Natural killer cell treated with Interleukin-12 subunit alpha and Interleukin-12 subunit beta and Interleukin-15 and Interleukin-18, amount 100 ng/mL, for 72 hours (primary cell): ENCODE results near the gene BPIFB4. TPM values are rescaled to one million over a fixed set of nuclear protein-coding genes. Genes with fewer than 3 reads are reported as not detected.

ENCODE experiments used
- ATAC-seq, 2 donors: fragments of 150-1000 bp; cut with Tn5 transposase in 1 of 2; sonication (Bioruptor Pico), chemical (Tn5 transposase) in 1 of 2; 2 replicates each; pipeline ENCODE4 v1.10.0; 2021
- DNase-seq: peaks from one replicate; pipeline ENCODE4 v3.0.0; 2022; ENCODE audit warnings: low spot score
- H3K27ac Mint-ChIP-seq, 2 donors: 1 replicate in 1 of 2; 2 replicates in 1 of 2; pipeline ENCODE4 v1.8.0; 2022; ENCODE audit warnings: mixed read lengths in 2 of 2, mild to moderate bottlenecking in 1 of 2, moderate library complexity in 1 of 2
- H3K27me3 Mint-ChIP-seq, 2 donors: 1 replicate in 1 of 2; 2 replicates in 1 of 2; pipeline ENCODE4 v1.8.0; 2022; ENCODE audit warnings: mixed read lengths in 2 of 2
- H3K36me3 Mint-ChIP-seq: one replicate; pipeline ENCODE4 v1.8.0; 2022; ENCODE audit warnings: mixed read lengths
- H3K4me1 Mint-ChIP-seq, 2 donors: 1 replicate in 1 of 2; 2 replicates in 1 of 2; pipeline ENCODE4 v1.8.0; 2022; ENCODE audit warnings: low read depth in 2 of 2, mixed read lengths in 2 of 2, mild to moderate bottlenecking in 1 of 2
- H3K4me3 Mint-ChIP-seq: one replicate; pipeline ENCODE4 v1.8.0; 2022; ENCODE audit warnings: mixed read lengths
- H3K9me3 Mint-ChIP-seq: 2 replicates; pipeline ENCODE4 v1.8.0; 2022; ENCODE audit warnings: mixed read lengths
- total RNA-seq, 2 donors: library from RNA; stranded (reverse); gene quantifications; one replicate each; pipeline ENCODE4 v1.2.3, GENCODE V29; 2022

Gene BPIFB4
- total RNA-seq, 2 donors from 2014 or later, result not detected

DNA sequence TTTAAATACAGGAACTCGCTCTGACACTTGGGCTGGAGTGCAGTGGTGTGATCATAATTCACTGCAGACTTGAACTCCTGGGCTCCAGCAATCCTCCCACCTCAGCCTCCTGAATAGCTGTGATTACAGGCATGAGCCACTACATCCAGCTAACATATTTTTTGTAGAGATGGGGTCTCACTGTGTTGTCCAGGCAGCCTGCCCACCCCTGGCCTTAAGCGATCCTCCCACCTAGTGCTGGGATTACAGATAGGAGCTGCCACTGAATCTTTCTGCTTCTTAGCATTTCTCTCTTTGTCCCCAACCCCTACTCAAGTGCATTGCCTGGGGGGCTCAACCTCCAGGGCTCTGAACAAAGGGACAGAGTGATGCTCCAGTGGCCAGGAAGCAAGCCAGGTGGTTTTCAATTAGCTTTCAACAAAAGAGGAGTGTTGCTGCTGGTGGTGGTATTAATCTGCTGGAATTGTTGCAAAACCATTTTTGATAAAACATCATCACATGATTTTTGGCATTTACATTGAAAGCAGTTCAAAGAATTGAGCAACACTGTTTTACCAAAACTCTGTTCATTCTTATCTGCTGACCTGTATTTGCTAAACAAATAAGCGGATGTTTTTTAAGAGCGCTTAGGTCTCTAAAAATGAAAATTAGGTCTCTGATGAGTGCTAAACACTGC is 48.1 kb downstream of the BPIFB4 start:
- H3K4me3 Mint-ChIP-seq, result no peak overlapping the region
- ATAC-seq (no peak), DNase-seq (no peak)
- H3K27me3 Mint-ChIP-seq, result peaks cover 13 to 27% of the 10 kb centered on the region in 2 donors
- no peaks in the 10 kb centered on the region for H3K36me3 Mint-ChIP-seq
- H3K27ac Mint-ChIP-seq, result no peak overlapping the region
- no peaks in the 10 kb centered on the region for H3K9me3 Mint-ChIP-seq
- H3K4me1 Mint-ChIP-seq, result no peaks in the 10 kb centered on the region

DNA sequence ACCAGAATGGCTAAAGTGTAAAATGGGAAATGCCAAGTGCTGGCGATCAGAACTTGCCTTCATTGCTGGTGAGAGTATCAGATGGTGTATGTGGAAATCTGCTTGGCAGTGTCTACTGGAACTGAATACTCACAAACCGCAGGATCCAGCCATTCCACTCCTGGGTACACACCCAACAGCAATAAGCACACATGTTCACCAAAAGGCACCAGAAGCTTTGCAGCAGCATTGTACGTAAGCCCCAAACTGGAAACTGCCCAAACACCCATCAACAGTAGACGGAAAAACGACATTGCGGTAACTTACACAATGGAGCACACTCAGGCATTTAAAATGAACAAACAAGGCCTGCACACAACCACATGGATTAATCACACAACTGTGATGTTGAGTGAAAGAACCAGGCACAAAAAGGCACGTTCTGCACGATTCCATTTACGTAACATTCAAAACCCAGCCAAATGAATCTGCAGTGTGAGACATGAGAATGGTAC is 51.2 kb downstream of the BPIFB4 start:
- Mint-ChIP-seq H3K27ac (no peak overlapping the region), H3K27me3 (peaks cover 4 to 11% of the 10 kb centered on the region in 2 donors), H3K9me3 (no peaks in the 10 kb centered on the region), H3K36me3 (no peaks in the 10 kb centered on the region), H3K4me1 (no peaks in the 10 kb centered on the region), H3K4me3 (no peak overlapping the region)
- DNase-seq (no peak), ATAC-seq (no peak)

DNA sequence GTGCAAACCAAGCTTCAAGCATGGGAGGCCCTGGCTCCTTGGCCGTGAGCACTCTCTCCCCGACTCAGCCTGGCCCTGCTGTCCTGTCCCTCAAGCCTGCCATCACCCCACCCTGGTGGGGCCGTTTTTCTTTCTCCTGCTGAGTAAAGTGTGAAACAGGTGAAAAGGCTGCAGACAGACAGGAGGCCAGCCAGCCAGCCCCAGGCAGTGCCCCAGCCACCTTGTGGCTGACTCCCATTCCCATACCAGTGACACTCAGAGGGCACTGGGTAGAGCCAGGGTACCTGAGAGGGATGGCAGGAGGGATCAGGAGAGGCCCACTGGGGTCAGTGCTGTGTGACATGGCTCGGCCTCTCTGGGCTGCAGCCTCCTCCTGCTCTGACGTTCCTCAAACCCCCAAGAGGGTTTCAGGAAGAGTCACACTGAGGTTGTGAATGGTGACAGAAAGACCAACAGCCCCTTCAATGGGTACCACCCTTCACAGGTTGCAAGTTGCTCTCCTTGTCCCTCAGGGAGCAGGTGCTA is 52.6 kb downstream of the BPIFB4 start:
- ATAC-seq, result peak; percentile 19 to 20
- Mint-ChIP-seq H3K9me3 (no peaks in the 10 kb centered on the region), H3K4me1 (no peaks in the 10 kb centered on the region), H3K27me3 (peaks cover 4 to 11% of the 10 kb centered on the region in 2 donors), H3K27ac (no peak overlapping the region), H3K4me3 (no peak overlapping the region), H3K36me3 (no peaks in the 10 kb centered on the region)
- DNase-seq, result no peak

DNA sequence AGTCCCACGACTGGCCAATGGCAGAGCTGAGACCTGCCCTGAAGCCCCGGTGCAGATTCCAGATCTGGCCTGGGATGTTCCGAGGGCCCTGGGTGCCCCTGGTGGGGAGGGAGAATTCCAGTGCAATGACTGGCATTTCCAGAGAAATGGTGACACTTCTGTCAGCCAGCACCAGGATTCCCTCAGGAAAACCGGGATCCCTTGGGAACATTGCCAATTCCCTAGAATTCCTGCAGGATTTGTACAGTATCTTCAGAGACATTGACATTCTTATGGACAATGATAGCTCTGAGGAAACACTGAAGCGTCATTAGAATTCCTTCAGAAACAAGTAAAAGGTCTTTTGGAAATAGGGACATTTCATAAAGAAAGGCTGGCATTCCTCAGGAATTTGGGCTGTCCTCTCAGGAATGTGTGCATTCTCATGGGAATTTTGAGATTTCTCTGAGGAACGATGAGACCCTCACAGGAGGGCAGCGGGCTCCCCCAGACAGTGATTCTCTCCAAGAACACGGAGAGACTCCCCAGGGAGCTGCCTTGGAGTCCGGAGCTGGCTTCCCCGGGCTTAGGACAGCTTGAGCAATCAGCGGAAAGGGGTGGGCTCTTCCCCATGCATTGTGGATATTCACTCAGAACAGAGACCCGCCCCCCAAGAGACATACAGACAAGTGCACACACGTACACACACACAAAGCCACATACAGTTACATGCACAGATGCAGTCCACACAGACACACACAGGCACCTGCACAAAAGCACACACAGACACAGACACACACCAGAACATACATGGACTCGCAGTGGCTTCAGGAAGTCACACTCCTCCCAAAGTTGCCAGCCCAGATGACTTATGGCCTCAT is 53.3 kb downstream of the BPIFB4 start:
- H3K9me3 Mint-ChIP-seq, result no peaks in the 10 kb centered on the region

DNA sequence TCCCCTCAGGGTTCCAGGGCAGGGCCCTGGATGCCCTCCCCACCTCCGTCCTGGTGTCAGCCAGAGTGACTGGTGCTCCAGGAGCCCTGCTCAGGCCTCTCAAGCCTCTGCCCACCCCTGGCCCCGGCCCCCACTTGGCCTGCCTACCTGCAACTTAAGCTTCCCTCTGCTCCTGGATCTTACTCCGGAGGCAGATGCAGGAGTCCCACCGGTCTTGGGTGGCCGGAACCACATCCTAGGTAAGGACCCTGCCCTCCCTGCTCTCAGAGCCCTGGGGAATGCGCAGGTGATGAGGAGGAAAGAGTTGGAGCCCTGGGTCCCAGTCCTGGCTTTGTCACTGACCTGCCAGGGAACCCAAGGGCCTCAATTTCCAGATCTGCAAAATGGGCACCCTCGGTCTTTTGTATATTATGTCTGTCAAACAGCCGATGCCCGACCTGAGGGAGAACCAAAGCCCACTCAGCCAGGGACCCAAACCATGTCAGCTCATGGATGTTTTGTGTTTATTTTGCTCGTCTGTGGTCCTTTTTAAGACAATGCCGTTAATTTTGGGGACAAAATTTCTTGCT is 54.0 kb downstream of the BPIFB4 start:
- Mint-ChIP-seq H3K9me3 (no peaks in the 10 kb centered on the region), H3K36me3 (no peaks in the 10 kb centered on the region), H3K27ac (no peak overlapping the region), H3K27me3 (peaks cover 2 to 11% of the 10 kb centered on the region in 2 donors), H3K4me1 (no peaks in the 10 kb centered on the region), H3K4me3 (no peak overlapping the region)
- ATAC-seq (peak in 1 of 2 donors; percentile 4), DNase-seq (no peak)

More for the DNA sequence above, 53.3 kb downstream of the BPIFB4 start:
- no peaks in the 10 kb centered on the region for H3K4me1 Mint-ChIP-seq
- no peak overlapping the region for H3K4me3 Mint-ChIP-seq
- no peak for DNase-seq
- H3K27ac Mint-ChIP-seq, result no peak overlapping the region
- ATAC-seq, result peak in 1 of 2 donors; percentile 16
- H3K27me3 Mint-ChIP-seq, result peaks cover 2 to 11% of the 10 kb centered on the region in 2 donors
- H3K36me3 Mint-ChIP-seq, result no peaks in the 10 kb centered on the region

DNA sequence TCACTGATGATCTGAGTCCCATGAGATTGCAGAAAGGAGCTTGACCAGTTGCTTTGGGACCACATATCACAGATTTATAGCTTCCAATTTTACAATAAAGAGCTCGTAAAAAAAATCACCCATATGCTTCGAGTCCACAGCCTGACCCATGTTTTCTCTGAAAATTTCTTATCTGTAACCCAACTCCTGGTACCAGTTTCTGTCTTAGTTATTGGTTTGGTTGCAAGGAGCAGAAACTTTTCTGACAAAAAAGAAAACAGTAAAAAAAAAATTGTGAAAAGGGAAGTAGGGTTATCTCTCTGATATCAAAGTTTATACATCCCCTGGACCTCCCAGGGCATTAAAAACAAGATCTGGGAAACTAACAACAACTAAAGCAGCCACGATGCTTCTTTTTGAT is 57.8 kb downstream of the BPIFB4 start:
- no peaks in the 10 kb centered on the region for H3K9me3 Mint-ChIP-seq
- ATAC-seq, result no peak
- H3K36me3 Mint-ChIP-seq, result no peaks in the 10 kb centered on the region

DNA sequence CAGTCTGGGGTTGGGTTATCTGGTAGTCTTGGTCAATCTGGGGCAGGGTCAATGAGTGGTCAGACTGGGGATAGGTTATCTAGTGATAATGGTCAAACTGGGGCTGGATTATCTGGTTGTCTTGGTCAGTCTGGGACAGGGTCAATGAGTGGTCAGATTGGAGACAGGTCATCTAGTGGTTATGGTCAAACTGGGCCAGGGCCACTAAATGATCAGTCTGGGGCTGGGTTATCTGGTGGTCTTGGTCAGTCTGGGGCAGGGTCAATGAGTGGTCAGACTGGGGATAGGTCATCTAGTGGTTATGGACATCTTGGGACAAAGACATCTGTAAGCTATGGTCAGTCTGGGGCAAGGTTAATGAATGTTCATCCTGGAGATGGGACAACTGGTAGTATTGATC is 60.0 kb downstream of the BPIFB4 start:
- no peak overlapping the region for H3K4me3 Mint-ChIP-seq
- no peaks in the 10 kb centered on the region for H3K4me1 Mint-ChIP-seq
- no peaks in the 10 kb centered on the region for H3K36me3 Mint-ChIP-seq
- no peak overlapping the region for H3K27ac Mint-ChIP-seq
- peaks cover 6 to 16% of the 10 kb centered on the region in 2 donors for H3K27me3 Mint-ChIP-seq
- ATAC-seq (no peak), DNase-seq (no peak)
- H3K9me3 Mint-ChIP-seq, result no peaks in the 10 kb centered on the region

More for the DNA sequence above, 57.8 kb downstream of the BPIFB4 start:
- Mint-ChIP-seq H3K27ac (no peak overlapping the region), H3K4me1 (no peaks in the 10 kb centered on the region), H3K27me3 (peaks cover 2 to 5% of the 10 kb centered on the region in 2 donors), H3K4me3 (no peak overlapping the region)
- no peak for DNase-seq

DNA sequence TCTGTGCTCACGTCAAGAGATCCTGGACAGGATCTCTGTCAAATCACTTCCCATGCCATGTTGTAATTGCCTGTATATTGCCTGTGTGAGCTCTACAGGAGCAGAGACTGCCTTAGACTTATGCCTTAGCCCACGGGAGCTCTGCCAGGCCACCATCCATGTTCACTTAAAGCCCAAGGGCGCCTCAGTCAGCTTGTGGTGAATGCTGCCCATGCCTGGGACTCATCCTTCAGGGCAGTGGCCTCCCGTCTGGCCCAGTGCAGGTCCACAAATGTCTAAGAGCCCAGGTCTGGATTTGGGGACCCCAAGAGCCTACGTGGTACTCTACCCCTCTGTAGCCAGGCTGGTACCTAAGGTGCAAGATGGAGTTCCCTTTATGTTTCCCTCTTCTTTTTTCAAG is 66.1 kb downstream of the BPIFB4 start:
- no peak overlapping the region for H3K4me3 Mint-ChIP-seq
- H3K36me3 Mint-ChIP-seq, result no peaks in the 10 kb centered on the region
- no peaks in the 10 kb centered on the region for H3K9me3 Mint-ChIP-seq
- peaks cover 28 to 45% of the 10 kb centered on the region in 2 donors for H3K27me3 Mint-ChIP-seq
- no peak overlapping the region for H3K27ac Mint-ChIP-seq
- no peaks in the 10 kb centered on the region for H3K4me1 Mint-ChIP-seq
- no peak for DNase-seq
- no peak for ATAC-seq

DNA sequence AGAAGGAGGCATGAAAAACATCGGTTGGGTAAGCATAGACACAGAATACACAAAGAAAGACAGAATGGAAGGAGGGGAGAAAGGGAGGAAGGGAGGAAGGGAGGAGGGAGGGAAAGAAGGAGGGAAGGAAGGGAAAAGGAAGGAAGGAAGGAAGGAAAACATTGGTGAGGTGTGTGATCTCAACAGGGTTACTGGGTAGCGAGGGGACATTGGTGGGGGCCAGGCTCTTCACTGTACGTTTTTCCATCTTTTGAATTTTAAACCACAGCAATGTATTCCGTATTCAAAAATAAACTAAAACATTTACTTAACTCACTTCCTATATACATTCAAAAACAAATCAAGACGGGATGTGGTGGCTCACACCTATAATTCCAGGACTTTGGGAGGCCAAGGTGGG is 67.9 kb downstream of the BPIFB4 start:
- Mint-ChIP-seq H3K4me3 (no peak overlapping the region), H3K27ac (no peak overlapping the region), H3K27me3 (peaks cover 29 to 50% of the 10 kb centered on the region in 2 donors), H3K4me1 (no peaks in the 10 kb centered on the region), H3K36me3 (no peaks in the 10 kb centered on the region), H3K9me3 (no peaks in the 10 kb centered on the region)
- DNase-seq (no peak), ATAC-seq (no peak)

DNA sequence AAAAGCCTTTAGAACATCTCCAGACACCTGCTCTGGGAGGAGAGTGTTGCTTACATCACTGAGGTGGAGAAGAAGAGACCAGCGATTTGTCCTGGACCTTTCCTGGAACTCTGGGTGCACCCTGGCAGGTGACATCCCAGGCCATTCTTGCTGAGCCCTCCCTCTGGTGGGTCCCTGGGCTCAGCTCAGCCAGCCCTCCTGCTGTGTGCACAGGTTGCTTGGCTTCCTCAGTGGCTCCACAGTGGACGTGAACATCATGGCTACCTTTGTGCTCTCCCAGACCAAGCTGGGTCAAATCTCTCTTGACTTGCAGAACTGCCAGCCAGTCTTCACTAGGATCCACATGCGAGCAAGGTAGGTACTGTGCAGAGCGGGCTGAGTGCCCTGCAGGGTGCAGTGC is 68.6 kb downstream of the BPIFB4 start:
- DNase-seq, result no peak
- no peaks in the 10 kb centered on the region for H3K36me3 Mint-ChIP-seq
- no peak overlapping the region for H3K27ac Mint-ChIP-seq
- peaks cover 29 to 50% of the 10 kb centered on the region in 2 donors for H3K27me3 Mint-ChIP-seq
- peak; percentile 9 to 28 for ATAC-seq
- no peaks in the 10 kb centered on the region for H3K4me1 Mint-ChIP-seq
- no peak overlapping the region for H3K4me3 Mint-ChIP-seq
- H3K9me3 Mint-ChIP-seq, result no peaks in the 10 kb centered on the region

DNA sequence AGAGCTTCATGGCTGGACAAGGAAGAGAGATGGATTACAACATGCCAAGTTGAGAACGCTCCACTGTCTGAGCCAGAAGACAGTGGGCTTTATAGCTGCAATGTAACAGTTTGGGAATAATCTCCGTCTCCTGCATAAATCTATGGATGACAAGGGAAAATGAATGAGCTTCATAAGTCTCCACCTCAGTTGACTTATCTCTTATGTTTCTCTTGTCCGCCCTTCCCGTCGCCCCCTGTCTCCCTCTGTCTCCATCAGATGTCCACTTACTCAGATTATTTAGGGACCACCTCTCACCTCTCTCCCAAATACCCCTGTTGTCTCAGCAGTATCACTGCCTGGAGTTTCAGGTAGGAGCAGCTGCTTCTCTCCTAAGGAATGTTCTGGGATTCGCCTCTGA is 74.8 kb downstream of the BPIFB4 start:
- Mint-ChIP-seq H3K4me1 (no peaks in the 10 kb centered on the region), H3K27me3 (peaks cover 28 to 45% of the 10 kb centered on the region in 2 donors), H3K36me3 (no peaks in the 10 kb centered on the region), H3K27ac (no peak overlapping the region), H3K4me3 (no peak overlapping the region), H3K9me3 (no peaks in the 10 kb centered on the region)
- DNase-seq (no peak), ATAC-seq (no peak)

DNA sequence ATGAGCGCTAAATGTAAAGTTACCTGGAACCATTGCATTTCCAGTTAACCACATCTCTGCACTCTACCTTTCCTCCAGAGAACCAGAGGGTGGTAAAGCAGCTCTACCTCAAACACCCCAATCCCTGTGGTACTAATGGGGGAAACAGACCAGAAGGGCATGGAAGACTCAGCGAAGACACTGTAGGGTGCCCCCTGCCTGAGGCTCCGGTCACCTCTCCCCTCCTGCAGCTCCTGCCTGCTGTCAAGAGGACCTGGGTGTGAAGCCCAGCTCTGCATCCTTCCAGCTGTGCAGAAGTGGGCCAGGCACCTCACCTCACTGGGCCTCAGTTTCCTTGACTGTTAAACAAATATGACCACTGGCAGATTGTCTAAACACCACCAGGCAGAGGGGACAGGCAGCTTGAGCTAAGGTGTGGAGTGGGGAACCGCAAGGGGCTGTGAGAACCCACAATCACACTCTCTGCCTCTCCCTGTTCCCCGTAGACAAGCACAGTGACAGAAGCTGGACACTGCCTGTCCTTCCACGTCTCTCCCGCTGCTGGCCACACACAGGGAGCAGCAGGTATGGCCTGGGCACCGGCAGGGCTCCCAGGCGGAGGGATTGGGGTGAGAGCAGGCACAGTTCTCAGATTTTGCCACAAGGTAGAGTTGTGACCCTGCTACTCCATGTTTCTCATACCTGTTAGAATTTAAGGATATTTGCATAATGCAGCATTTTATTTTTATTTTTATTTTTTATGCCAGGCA is 79.4 kb downstream of the BPIFB4 start:
- H3K9me3 Mint-ChIP-seq, result no peaks in the 10 kb centered on the region
- H3K4me1 Mint-ChIP-seq, result no peaks in the 10 kb centered on the region
- H3K27me3 Mint-ChIP-seq, result peaks cover 16 to 22% of the 10 kb centered on the region in 2 donors
- no peak overlapping the region for H3K27ac Mint-ChIP-seq
- ATAC-seq (peak in 1 of 2 donors; percentile 22), DNase-seq (no peak)
- H3K36me3 Mint-ChIP-seq, result no peaks in the 10 kb centered on the region
- no peak overlapping the region for H3K4me3 Mint-ChIP-seq

DNA sequence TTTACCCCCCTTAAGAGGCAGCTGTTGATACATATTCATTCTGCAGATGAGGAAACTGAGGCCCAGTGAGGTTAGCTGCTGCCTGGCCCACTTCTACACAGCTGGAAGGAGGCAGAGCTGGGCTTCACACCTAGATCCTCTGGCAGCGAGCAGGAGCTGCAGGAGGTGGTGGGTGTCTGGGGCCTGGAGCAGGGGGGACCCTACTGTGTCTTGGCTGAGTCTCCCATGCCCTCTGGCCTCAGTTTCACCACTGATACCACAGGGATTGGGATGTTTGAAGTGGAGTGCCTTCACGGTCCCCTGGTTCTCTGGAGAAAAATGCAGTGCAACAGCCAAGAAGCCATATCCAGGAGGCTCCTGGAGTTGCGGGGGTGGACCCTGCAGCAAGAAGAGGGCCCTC is 80.3 kb downstream of the BPIFB4 start:
- no peak overlapping the region for H3K27ac Mint-ChIP-seq
- H3K27me3 Mint-ChIP-seq, result peaks cover 12 to 13% of the 10 kb centered on the region in 2 donors
- H3K36me3 Mint-ChIP-seq, result no peaks in the 10 kb centered on the region
- H3K4me1 Mint-ChIP-seq, result no peaks in the 10 kb centered on the region
- no peak for ATAC-seq
- no peak for DNase-seq
- H3K4me3 Mint-ChIP-seq, result no peak overlapping the region
- H3K9me3 Mint-ChIP-seq, result no peaks in the 10 kb centered on the region
